GM12801 (cell line): ENCODE results near the gene MDH2.

Experiments used
- CTCF ChIP-seq: IDR thresholded peaks from one replicate; pipeline ENCODE4 v1.5.1; 2011; ENCODE audit warnings: control low read depth; ENCODE audit not compliant: insufficient read length; ENCODE audit errors: extremely low read depth

Gene MDH2

DNA sequence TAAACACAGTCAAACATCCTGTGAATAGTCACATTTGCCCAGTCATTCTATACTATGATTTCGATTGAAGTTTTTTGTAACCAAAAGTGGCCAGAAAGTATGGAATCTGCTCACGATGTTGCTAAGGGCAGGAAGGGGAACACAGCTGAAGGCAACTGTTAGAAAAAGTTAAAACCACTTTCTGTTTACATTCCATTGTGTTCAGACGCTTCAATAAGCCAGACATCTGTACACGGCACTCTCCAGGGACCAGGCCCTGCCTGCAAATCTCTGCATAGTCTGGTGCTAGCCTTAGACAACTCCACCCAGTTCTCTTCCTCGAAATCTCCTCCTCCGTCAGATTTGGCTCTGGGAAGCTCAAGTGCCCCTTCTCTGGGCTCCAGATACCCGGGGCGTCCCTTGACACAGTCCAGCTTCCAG lies 36.5 kb upstream of the MDH2 start:
- TF ChIP-seq CTCF = no peak

DNA sequence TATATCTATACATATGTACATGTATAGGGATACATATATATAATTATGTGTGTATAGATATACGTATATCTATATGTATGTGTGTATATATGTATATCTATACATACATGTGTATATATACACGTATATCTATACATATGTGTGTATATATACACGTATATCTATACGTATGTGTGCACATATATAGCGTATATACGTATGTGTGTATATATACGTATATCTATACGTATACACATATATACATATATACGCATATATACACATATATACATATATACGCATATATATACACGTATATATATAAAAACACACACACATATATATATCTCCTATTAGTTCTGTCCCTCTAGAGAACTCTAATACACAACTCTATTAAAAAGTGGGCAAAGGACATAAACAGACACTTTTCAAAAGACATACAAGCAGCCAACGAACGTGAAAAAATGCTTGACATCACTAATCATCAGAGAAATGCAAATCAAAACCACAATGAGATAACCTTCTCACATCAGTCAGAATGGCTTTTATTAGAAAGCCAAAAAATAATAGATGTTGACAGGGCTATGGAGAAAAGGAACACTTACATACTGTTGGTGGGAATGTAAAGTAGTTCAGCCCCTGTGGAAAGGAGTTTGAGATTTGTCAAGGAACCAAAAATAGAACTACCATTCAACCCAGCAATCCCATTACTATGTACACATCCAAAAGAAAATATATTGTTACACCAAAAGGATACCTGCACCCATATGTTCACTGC lies 31.5 kb upstream of the MDH2 start:
- TF ChIP-seq CTCF = no peak

DNA sequence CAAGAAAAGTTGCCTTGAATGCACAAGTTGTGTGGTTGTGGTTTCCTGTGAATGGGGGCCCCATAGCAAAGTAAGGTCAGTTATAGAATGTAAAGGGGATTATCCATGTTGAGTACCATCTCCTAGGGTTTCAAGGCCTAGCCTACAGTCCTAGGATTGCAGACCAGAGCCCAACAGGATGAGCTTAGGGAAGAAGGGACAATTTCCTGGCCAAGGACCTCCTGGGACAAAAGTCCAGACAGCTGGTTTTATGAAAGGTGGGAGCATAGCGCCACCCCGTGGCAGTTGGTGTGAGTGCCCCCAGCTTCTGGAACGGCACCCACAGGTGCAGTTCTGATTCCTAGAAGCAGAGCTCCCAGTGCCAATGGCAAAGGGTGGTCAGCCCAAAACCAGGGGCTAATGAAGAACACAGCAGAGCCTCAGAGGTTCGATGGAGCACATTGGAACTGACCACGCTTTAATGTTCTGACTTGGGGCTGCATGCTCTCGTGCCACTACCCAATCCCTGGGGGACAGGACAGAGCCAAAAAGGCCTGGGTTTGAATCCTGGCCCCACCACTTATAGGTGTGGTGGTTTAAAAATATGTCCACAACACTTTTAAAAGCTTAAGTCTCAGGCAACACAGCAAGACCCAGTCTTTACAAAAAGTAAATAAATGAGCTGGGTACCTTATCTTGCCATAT lies 27.7 kb upstream of the MDH2 start:
- TF ChIP-seq CTCF = no peak

GRCh38 chr7:76022026-76022780 lies 25.7 kb upstream of the MDH2 start:
- TF ChIP-seq CTCF = no peak

DNA sequence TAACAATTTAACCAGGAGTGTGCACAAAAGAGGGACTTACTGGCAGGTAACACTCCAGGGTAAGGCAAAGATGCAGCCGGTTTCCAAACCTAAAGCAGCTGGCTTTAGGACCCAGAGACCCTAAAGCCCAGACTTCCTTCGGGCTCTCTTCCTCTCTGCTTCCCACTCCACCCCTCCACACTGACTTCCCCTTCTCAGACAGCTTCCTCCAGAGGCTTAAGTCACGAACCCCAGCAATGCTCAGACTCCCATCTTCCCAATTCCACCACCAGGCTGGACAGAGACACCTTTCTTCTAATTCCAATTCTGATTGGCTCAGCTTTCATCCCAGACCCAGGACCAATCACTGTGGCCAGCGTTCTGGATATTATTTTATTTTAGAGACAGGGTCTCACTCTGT lies 24.9 kb upstream of the MDH2 start:
- no peak for TF ChIP-seq CTCF

DNA sequence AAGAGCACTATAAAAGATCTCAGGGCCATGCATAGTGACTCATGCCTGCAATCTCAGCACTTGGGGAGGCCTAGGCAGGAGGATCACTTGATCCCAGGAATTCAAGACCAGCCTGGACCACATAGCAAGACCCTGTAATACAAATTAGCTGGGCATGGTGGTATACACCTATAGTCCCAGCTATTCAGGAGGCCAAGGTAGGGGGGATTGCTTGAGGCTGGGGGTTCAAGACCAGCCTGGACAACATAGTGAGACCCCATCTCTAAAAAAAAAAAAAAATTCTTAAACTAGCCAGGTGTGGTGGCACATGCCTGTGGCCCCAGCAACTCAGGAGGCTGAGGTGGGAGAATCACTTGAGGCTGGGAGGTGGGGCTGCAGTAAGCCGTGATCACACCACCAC lies 15.9 kb upstream of the MDH2 start:
- no peak for TF ChIP-seq CTCF

GRCh38 chr7:76037310-76037709 lies 10.6 kb upstream of the MDH2 start:
- no peak for TF ChIP-seq CTCF
